ENCODE results near the gene SLC3A2. TPM values are rescaled to one million over a fixed set of nuclear protein-coding genes. Genes with fewer than 3 reads are reported as not detected.

SLC3A2 gene
- total and polyA plus RNA-seq, 2 of the 13 experiments (the other 11 are each of a cell fraction or from before 2014, with no cell fraction given), result 213 to 226 TPM

GRCh38 chr11:62875698-62876478 is 4.8 kb upstream of the SLC3A2 start:
- H3K27me3 ChIP-seq (ENCODE audit: control insufficient read depth in 1 of 2, insufficient read depth in 2 of 2, low read length in 2 of 2), result no peaks in the 10 kb centered on the region
- H3K4me1 ChIP-seq (ENCODE audit: insufficient read depth, low read length), result peaks cover 29% of the 10 kb centered on the region
- FAIRE-seq (no peak), DNase-seq (ENCODE audit: low spot score) (peak; percentile 56), ATAC-seq (peak; percentile 46)
- 72% methylated on average over 4 of the region's 7 CpGs for WGBS (ENCODE audit: low lambda C conversion rate)
- no peak overlapping the region for H3K4me2 ChIP-seq (ENCODE audit: low read depth, low read length)
- peaks cover 11 to 44% of the 10 kb centered on the region in 2 experiments; a peak in 3 of 5 replicates for H3K36me3 ChIP-seq (replicated peaks in 1 of 2; ENCODE audit: control insufficient read depth in 1 of 2, insufficient read depth in 2 of 2, low read length in 2 of 2)
- in situ Hi-C loops (cut with HindIII; ENCODE audit: extremely low pct_ligation_motif_present, low pct_unique_long_range_greater_than_20kb), result loop anchor here (5.0 kb wide), 1 partner anchor 89 kb away; the partner anchor contains the start of gene TMEM179B
- no peak overlapping the region for H3K9ac ChIP-seq (ENCODE audit: insufficient read depth, low read depth, low read length)
- no peak overlapping the region for H2AFZ ChIP-seq (ENCODE audit: low read length)
- intact Hi-C loops (cut with micrococcal nuclease; ENCODE audit: unreplicated experiment), result no loop called here
- ChIA-PET CTCF (ENCODE audit: low intra/inter-chr PET ratio, low total read pairs) (no interaction called here), POLR2A (interaction anchor here (0.6 to 4.4 kb wide), 6 partner anchors 14 to 122 kb away, joined by 3 to 25 read pairs (median 4); partner anchors contain the start of gene ZBTB3)
- H3K9me3 ChIP-seq (ENCODE audit: low read length), result no peaks in the 10 kb centered on the region
- H4K20me1 ChIP-seq (ENCODE audit: insufficient read depth, low read length), result 0 out of 2 replicates have a peak, but pooled peaks cover 3% of the 10 kb centered on the region
- peak overlapping the region; percentile 23 for H3K27ac ChIP-seq (ENCODE audit: extremely low read length, insufficient read depth, low read length)
- H3K79me2 ChIP-seq (ENCODE audit: insufficient read depth, low read length), result peaks cover 27% of the 10 kb centered on the region
- no TSS peak for BruUV-seq (replicated peaks)
- no peak overlapping the region for H3K4me3 ChIP-seq (replicated peaks in 1 of 3; ENCODE audit: insufficient read depth in 1 of 3, low read depth in 2 of 3, low read length in 3 of 3)
- no peak for TF ChIP-seq ZNF572 (CRISPR knock-in tag; IDR thresholded peaks at IDR 0.05)
- no peak for TF ChIP-seq ZNF709 (CRISPR knock-in tag; IDR thresholded peaks at IDR 0.05)
- TF ChIP-seq ZNF530 (CRISPR knock-in tag; IDR thresholded peaks at IDR 0.05; ENCODE audit: low read depth), result no peak
- TF ChIP-seq, protein P1, sequence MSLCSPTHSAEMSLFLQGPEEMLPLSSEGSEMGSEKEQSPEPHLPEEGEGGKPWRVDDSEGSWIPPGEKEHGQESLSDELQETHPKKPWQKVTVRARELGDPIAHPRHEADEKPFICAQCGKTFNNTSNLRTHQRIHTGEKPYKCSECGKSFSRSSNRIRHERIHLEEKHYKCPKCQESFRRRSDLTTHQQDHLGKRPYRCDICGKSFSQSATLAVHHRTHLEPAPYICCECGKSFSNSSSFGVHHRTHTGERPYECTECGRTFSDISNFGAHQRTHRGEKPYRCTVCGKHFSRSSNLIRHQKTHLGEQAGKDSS (CRISPR knock-in tag; IDR thresholded peaks at IDR 0.05; ENCODE audit: borderline replicate concordance, low read depth), result no peak
- TF ChIP-seq ZBTB33 (CRISPR knock-in tag; IDR thresholded peaks at IDR 0.05), result peak; percentile 36; the same call in 1 of the 2 replicates
- no peak for TF ChIP-seq RNF2 (conservative IDR thresholded peaks at IDR 0.05; ENCODE audit: low read depth)
- TF ChIP-seq EZH2 (conservative IDR thresholded peaks at IDR 0.05; ENCODE audit: low read depth, low read length), result no peak
- no peak for TF ChIP-seq MAFG (CRISPR knock-in tag; IDR thresholded peaks at IDR 0.05)
- TF ChIP-seq TERF1 (CRISPR knock-in tag; IDR thresholded peaks at IDR 0.05), result no peak
- no peak for TF ChIP-seq NR2F1 (CRISPR knock-in tag; IDR thresholded peaks at IDR 0.05)
- TF ChIP-seq SETDB1 (CRISPR knock-in tag; IDR thresholded peaks at IDR 0.05; ENCODE audit: borderline replicate concordance), result no peak
- TF ChIP-seq, protein P2, sequence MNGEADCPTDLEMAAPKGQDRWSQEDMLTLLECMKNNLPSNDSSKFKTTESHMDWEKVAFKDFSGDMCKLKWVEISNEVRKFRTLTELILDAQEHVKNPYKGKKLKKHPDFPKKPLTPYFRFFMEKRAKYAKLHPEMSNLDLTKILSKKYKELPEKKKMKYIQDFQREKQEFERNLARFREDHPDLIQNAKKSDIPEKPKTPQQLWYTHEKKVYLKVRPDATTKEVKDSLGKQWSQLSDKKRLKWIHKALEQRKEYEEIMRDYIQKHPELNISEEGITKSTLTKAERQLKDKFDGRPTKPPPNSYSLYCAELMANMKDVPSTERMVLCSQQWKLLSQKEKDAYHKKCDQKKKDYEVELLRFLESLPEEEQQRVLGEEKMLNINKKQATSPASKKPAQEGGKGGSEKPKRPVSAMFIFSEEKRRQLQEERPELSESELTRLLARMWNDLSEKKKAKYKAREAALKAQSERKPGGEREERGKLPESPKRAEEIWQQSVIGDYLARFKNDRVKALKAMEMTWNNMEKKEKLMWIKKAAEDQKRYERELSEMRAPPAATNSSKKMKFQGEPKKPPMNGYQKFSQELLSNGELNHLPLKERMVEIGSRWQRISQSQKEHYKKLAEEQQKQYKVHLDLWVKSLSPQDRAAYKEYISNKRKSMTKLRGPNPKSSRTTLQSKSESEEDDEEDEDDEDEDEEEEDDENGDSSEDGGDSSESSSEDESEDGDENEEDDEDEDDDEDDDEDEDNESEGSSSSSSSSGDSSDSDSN (CRISPR knock-in tag; IDR thresholded peaks at IDR 0.05), result 0 out of 2 replicates have a peak, but pooled peaks have one; percentile 22
- TF ChIP-seq SSRP1 (CRISPR knock-in tag; IDR thresholded peaks at IDR 0.05), result no peak
- no peak for TF ChIP-seq ZGPAT (CRISPR knock-in tag; IDR thresholded peaks at IDR 0.05)
- no peak for TF ChIP-seq GTF2F1 (IDR thresholded peaks at IDR 0.05; ENCODE audit: low read length)
- no peak for TF ChIP-seq ZNF670 (CRISPR knock-in tag; IDR thresholded peaks at IDR 0.05; ENCODE audit: borderline replicate concordance)
